ENCODE results near the gene ZG16. TPM values are rescaled to one million over a fixed set of nuclear protein-coding genes. Genes with fewer than 3 reads are reported as not detected.
A peak's percentile ranks its signal among the peaks of the same experiment; 100 is the strongest.
"Not testable (repeated sequence)": the region's sequence is repeated elsewhere in the genome, so short reads cannot be mapped to it uniquely, and the experiment has no call there.

The ZG16 gene
- total RNA-seq, 6 experiments from 2014 or later: 0.06 to 3.1 (median 1.1) TPM

GRCh38 chr16:29775742-29776408 lies 2.2 kb upstream of the ZG16 start:
- ATAC-seq (no peak), DNase-seq (no peak)
- H3K27ac ChIP-seq: no peak overlapping the region
- WGBS (ENCODE audit: insufficient coverage, low coverage, low lambda C conversion rate, missing lambda C conversion rate): 71% methylated on average over 1 of the region's 4 CpGs
- H3K4me3 ChIP-seq: no peak overlapping the region
- intact Hi-C loops (cut with DNase I): no loop called here
- TF ChIP-seq, protein P1, sequence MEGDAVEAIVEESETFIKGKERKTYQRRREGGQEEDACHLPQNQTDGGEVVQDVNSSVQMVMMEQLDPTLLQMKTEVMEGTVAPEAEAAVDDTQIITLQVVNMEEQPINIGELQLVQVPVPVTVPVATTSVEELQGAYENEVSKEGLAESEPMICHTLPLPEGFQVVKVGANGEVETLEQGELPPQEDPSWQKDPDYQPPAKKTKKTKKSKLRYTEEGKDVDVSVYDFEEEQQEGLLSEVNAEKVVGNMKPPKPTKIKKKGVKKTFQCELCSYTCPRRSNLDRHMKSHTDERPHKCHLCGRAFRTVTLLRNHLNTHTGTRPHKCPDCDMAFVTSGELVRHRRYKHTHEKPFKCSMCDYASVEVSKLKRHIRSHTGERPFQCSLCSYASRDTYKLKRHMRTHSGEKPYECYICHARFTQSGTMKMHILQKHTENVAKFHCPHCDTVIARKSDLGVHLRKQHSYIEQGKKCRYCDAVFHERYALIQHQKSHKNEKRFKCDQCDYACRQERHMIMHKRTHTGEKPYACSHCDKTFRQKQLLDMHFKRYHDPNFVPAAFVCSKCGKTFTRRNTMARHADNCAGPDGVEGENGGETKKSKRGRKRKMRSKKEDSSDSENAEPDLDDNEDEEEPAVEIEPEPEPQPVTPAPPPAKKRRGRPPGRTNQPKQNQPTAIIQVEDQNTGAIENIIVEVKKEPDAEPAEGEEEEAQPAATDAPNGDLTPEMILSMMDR (IDR thresholded peaks at IDR 0.05): no peak
- no peak for TF ChIP-seq POLR2A (IDR thresholded peaks at IDR 0.05)
- no peaks in the 10 kb centered on the region for H3K36me3 ChIP-seq
- H3K4me1 ChIP-seq: peaks cover 0 to 10% (median 0%) of the 10 kb centered on the region in 4 donors
- no peaks in the 10 kb centered on the region for H3K9me3 ChIP-seq
- H3K27me3 ChIP-seq: no peaks in the 10 kb centered on the region

- Histone ChIP-seq H3K36me3 (no peaks in the 10 kb centered on the region), H3K9me3 (no peaks in the 10 kb centered on the region), H3K4me1 (no peaks in the 10 kb centered on the region), H3K27ac (no peak overlapping the region), H3K27me3 (no peaks in the 10 kb centered on the region), H3K4me3 (no peak overlapping the region)
- no peak for ATAC-seq
- 89% methylated on average over 7 of the region's 10 CpGs for WGBS (ENCODE audit: insufficient coverage, low coverage, low lambda C conversion rate, missing lambda C conversion rate)
- no peak for TF ChIP-seq POLR2A (IDR thresholded peaks at IDR 0.05)
- TF ChIP-seq, protein P1 (IDR thresholded peaks at IDR 0.05): no peak
- intact Hi-C loops (cut with DNase I): no loop called here
- DNase-seq: no peak
Observed at GRCh38 chr16:29779474-29779873, 1.4 kb downstream of the ZG16 start.

DNA sequence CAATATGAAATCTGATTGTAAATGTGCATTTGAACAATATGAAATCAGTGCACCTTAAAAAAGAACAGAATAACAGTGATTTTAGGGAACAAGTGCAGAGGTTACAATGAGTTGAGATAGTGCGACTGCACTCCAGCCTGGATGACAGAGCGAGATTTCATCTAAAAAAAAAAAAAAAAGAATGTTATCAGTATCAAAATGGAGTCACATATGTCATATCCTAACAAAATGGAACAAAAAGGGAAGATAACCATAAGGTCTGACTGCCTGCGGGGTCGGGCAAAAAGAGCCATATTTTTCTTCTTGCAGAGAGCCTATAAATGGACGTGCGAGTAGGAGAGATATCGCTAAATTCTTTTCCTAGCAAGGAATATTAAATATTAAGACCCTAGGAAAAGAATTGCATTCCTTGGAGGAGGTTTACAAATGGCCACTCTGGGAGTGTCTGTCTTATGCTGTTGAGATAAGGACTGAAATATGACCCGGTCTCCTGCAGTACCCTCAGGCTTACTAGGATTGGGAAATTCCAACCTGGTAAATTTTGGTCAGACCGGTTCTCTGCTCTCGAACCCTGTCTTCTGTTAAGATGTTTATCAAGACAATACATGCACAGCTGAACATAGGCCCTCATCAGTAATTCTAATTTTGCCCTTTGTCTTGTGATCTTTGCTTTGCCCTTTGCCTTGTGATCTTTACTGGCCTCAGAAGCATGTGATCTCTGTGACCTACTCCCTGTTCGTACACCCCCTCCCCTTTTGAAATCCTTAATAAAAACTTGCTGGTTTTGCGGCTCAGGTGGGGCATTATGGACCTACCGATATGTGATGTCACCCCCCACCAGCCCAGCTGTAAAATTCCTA lies 5.3 kb downstream of the ZG16 start:
- H3K4me3 ChIP-seq; DNase-seq; H3K4me1 ChIP-seq; intact Hi-C loops (cut with DNase I); H3K36me3 ChIP-seq; H3K27me3 ChIP-seq; H3K9me3 ChIP-seq; ATAC-seq; H3K27ac ChIP-seq: not testable (repeated sequence)
- 76% methylated on average over 13 of the region's 13 CpGs for WGBS (ENCODE audit: insufficient coverage, low coverage, low lambda C conversion rate, missing lambda C conversion rate)

DNA sequence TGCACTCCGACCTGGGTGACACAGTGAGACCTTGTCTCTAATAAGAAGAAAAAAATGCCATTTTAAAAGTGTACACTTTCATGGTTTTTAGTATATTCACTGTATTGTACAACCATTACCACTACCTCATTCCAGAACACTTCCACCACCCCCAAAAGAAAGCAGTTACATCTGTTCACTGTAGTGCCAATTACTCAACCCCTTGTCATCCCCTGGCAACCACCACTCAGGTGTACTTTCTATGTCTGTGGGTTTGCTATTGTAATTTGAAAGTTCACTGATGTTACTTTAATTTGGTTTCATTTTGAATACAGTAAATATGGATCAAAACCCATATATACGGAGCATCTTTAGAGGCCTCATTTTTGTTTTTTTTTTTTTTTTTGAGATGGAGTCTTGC lies 6.1 kb downstream of the ZG16 start:
- no peaks in the 10 kb centered on the region for H3K9me3 ChIP-seq
- no peak for DNase-seq
- peak in 1 of 4 donors; percentile 41 for ATAC-seq
- H3K4me1 ChIP-seq: no peaks in the 10 kb centered on the region
- 91% methylated on average over 2 of the region's 2 CpGs for WGBS (ENCODE audit: insufficient coverage, low coverage, low lambda C conversion rate, missing lambda C conversion rate)
- no peaks in the 10 kb centered on the region for H3K36me3 ChIP-seq
- no peak overlapping the region for H3K4me3 ChIP-seq
- intact Hi-C loops (cut with DNase I): no loop called here
- no peak overlapping the region for H3K27ac ChIP-seq
- TF ChIP-seq, protein P1 (IDR thresholded peaks at IDR 0.05): no peak
- no peak for TF ChIP-seq POLR2A (IDR thresholded peaks at IDR 0.05)
- no peaks in the 10 kb centered on the region for H3K27me3 ChIP-seq

Data from right lobe of liver (tissue), 6 donors.